Small intestine (tissue), 7 donors: ENCODE data around the gene MYO19. TPM values are rescaled to one million over a fixed set of nuclear protein-coding genes. Genes with fewer than 3 reads are reported as not detected.

Experiments used
- DNase-seq, 2 donors: peaks; one replicate each; pipeline versions ENCODE4 v3.0.0 to v3.0.0-alpha.2; 2013
- FAIRE-seq: peaks from 2 replicates; lab custom pipeline; 2012; peaks lifted over from hg19 to GRCh38; lab: Jason Lieb, UNC
- H3K27ac ChIP-seq, 3 donors: one replicate each; pipeline ENCODE4 v1.5.1; 2013; ENCODE audit warnings: low read length in 2 of 3, mild to moderate bottlenecking in 2 of 3, control low read depth in 1 of 3, inconsistent platforms in 1 of 3, low read depth in 1 of 3, moderate library complexity in 1 of 3
- H3K27me3 ChIP-seq, 3 donors: one replicate each; pipeline ENCODE4 v1.6.1; 2013; ENCODE audit warnings: low read length in 3 of 3, inconsistent platforms in 1 of 3; ENCODE audit not compliant: control insufficient read depth in 3 of 3, insufficient read depth in 3 of 3
- H3K36me3 ChIP-seq, 3 donors: one replicate each; pipeline ENCODE4 v1.6.1; 2013; ENCODE audit warnings: low read length in 3 of 3, inconsistent platforms in 1 of 3, low read depth in 1 of 3, mild to moderate bottlenecking in 1 of 3, moderate library complexity in 1 of 3; ENCODE audit not compliant: control insufficient read depth in 3 of 3, insufficient read depth in 2 of 3
- H3K4me1 ChIP-seq, 3 donors: one replicate each; pipeline ENCODE4 v1.6.1; 2013; ENCODE audit warnings: low read length in 2 of 3, inconsistent platforms in 1 of 3, low read depth in 1 of 3, mild to moderate bottlenecking in 1 of 3, moderate library complexity in 1 of 3; ENCODE audit not compliant: control insufficient read depth in 3 of 3, insufficient read depth in 2 of 3
- H3K4me3 ChIP-seq, 3 donors: one replicate each; pipeline ENCODE4 v1.5.1; 2013; ENCODE audit warnings: low read length in 3 of 3, control low read depth in 1 of 3, inconsistent platforms in 1 of 3, low read depth in 1 of 3, mild to moderate bottlenecking in 1 of 3, moderate library complexity in 1 of 3
- H3K9me3 ChIP-seq, 2 donors: one replicate each; pipeline ENCODE4 v1.6.1; 2013; ENCODE audit warnings: low read depth in 1 of 2, low read length in 1 of 2; ENCODE audit not compliant: control insufficient read depth in 2 of 2, insufficient read depth in 1 of 2
- WGBS, 3 donors: extraction: QIAGEN DNeasy Blood & Tissue Kit; methylation state at CpG; one replicate each; pipeline ENCODE4 v1.1.7; 2013; 5-methylcytosine and 5-hydroxymethylcytosine counted together
- polyA plus RNA-seq, 4 donors: library from polyadenylated mRNA; stranded (reverse) in 3 of 4; unstranded in 1 of 4; fragments of 200-250 nt in 3 of 4; fragments of 120-200 nt in 1 of 4; gene quantifications; one replicate each; pipeline versions ENCODE4 v1.2.1 to v1.2.3, GENCODE V29; 2013
- donor health status: healthy with polysubstance abuse.
- donor health status: control.
- donor health status: control.
- donor health status: Bipolar disorder and iron deficiency.
- donor health status: healthy.

Gene MYO19
- polyA plus RNA-seq, 4 donors: 35.9 to 54.8 (median 48.6) TPM

DNA sequence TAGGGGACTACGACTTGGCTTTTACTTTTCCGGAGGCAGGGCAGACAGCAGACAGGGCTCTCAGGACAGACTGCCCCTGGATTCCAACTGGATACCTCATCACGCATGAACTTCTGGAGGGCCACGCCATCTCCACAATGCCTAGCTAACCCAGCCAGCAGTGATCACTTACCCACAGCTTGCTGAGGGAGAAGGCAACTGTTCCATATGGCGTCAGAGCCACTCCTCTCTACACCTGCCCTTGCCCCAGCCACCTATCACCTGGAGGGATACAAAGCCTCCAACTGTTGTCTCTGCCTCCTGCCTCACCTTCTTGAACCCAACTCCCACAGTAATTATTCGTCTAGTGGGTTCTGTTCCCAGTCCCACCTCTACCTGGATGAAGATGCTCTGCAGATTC is 8.8 kb downstream of the MYO19 start:
- no peak for DNase-seq
- WGBS, 3 donors: 94 to 97% (median 96%) methylated on average over 6 of the region's 6 CpGs
- no peak overlapping the region for H3K27ac ChIP-seq
- no peaks in the 10 kb centered on the region for H3K9me3 ChIP-seq
- no peaks in the 10 kb centered on the region for H3K27me3 ChIP-seq
- H3K36me3 ChIP-seq: peaks cover 14 to 59% (median 18%) of the 10 kb centered on the region in 3 donors
- no peak overlapping the region for H3K4me3 ChIP-seq
- no peaks in the 10 kb centered on the region for H3K4me1 ChIP-seq
- no peak for FAIRE-seq

DNA sequence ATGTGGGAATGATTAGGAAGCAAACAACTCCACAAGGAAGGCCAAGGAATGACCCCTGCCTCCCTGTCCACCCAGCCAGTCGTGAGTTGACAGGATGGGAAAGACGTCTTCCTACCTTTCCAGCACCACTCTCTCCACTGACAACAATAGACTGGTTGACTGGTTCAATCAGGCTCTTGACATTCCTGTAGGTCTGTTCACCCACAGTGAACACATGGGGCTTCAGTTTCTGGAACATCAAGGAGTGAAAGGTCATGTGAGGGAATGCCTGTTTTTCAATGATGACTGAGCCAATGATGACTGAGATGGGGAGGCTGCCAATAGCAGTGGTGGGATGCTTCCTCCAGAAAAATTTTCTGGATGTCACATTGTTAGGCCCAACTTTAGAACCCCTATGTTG is 9.6 kb downstream of the MYO19 start:
- Histone ChIP-seq H3K27ac (no peak overlapping the region), H3K4me3 (no peak overlapping the region), H3K36me3 (peaks cover 16 to 53% (median 18%) of the 10 kb centered on the region in 3 donors), H3K27me3 (no peaks in the 10 kb centered on the region), H3K4me1 (no peaks in the 10 kb centered on the region), H3K9me3 (no peaks in the 10 kb centered on the region)
- no peak for DNase-seq
- no peak for FAIRE-seq
- 88 to 100% (median 93%) methylated on average over 2 of the region's 2 CpGs for WGBS, 3 donors

- DNase-seq (peak in 1 of 2 donors; percentile 26), FAIRE-seq (no peak)
- Histone ChIP-seq H3K9me3 (no peaks in the 10 kb centered on the region), H3K4me1 (no peaks in the 10 kb centered on the region), H3K4me3 (no peak overlapping the region), H3K36me3 (peaks cover 16 to 52% (median 16%) of the 10 kb centered on the region in 3 donors), H3K27ac (no peak overlapping the region), H3K27me3 (no peaks in the 10 kb centered on the region)
- WGBS, 3 donors: 83 to 92% (median 91%) methylated on average over 4 of the region's 4 CpGs
Observed at GRCh38 chr17:36524428-36524876, 10.2 kb downstream of the MYO19 start.

DNA sequence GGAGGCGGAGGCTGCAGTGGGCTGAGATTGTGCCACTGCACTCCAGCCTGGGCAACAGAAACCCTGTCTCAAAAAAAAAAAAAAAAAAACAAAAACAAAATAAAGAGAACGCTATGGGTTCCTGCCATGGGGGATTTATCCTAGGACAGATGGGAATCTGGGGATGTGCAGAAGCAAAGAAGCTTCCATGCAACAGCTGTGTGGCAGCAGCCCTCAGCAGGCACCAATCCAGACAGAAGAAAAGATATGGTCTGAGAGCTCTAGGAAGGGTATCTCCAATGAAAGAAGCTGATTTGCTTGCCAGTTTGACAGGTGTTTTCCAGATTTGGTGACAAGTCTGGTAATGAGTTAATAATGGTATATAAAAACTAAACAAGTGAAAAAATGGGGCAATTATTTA is 11.6 kb downstream of the MYO19 start:
- WGBS, 3 donors: 94 to 96% (median 96%) methylated on average over 2 of the region's 2 CpGs

GRCh38 chr17:36515837-36516236 is 18.8 kb downstream of the MYO19 start:
- Histone ChIP-seq H3K9me3 (no peaks in the 10 kb centered on the region), H3K4me3 (no peak overlapping the region), H3K4me1 (no peaks in the 10 kb centered on the region), H3K36me3 (peaks cover 3 to 57% (median 5%) of the 10 kb centered on the region in 3 donors), H3K27ac (no peak overlapping the region), H3K27me3 (no peaks in the 10 kb centered on the region)
- DNase-seq (no peak), FAIRE-seq (no peak)
- 87 to 95% (median 89%) methylated on average over 4 of the region's 4 CpGs for WGBS, 3 donors

More for the DNA sequence above, 11.6 kb downstream of the MYO19 start:
- no peak overlapping the region for H3K4me3 ChIP-seq
- no peak overlapping the region for H3K27ac ChIP-seq
- no peaks in the 10 kb centered on the region for H3K27me3 ChIP-seq
- DNase-seq (no peak), FAIRE-seq (no peak)
- H3K4me1 ChIP-seq: no peaks in the 10 kb centered on the region
- H3K36me3 ChIP-seq: peaks cover 11 to 45% (median 16%) of the 10 kb centered on the region in 3 donors
- H3K9me3 ChIP-seq: no peaks in the 10 kb centered on the region

- Histone ChIP-seq H3K27me3 (no peaks in the 10 kb centered on the region), H3K4me3 (no peak overlapping the region), H3K27ac (no peak overlapping the region), H3K9me3 (no peaks in the 10 kb centered on the region), H3K4me1 (no peaks in the 10 kb centered on the region), H3K36me3 (peaks cover 3 to 64% (median 7%) of the 10 kb centered on the region in 3 donors)
- DNase-seq (no peak), FAIRE-seq (no peak)
- WGBS, 3 donors: 91 to 100% (median 96%) methylated on average over 3 of the region's 3 CpGs
Observed at GRCh38 chr17:36514856-36515255, 19.8 kb downstream of the MYO19 start.

DNA sequence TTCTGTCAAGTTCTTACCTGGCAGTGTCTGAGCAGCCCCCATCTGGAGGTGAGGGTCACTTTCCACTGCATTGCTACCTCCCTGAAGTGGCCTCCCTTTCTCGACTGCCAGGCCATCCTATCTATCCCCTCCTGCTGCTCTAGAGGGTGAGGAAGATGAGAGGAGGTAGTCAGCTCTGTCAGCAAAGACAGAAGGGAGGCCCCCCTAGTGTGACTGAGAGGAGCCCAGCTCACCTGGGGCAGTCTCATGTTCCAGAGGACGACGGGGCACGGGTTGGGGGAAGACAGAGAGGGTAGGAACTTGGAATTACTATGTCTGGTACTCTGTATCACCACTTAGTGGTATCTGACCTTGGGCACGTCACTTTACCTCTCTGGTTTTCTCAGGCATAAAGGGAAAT is 22.0 kb downstream of the MYO19 start:
- FAIRE-seq: no peak
- WGBS, 3 donors: 86 to 96% (median 95%) methylated on average over 5 of the region's 5 CpGs

DNA sequence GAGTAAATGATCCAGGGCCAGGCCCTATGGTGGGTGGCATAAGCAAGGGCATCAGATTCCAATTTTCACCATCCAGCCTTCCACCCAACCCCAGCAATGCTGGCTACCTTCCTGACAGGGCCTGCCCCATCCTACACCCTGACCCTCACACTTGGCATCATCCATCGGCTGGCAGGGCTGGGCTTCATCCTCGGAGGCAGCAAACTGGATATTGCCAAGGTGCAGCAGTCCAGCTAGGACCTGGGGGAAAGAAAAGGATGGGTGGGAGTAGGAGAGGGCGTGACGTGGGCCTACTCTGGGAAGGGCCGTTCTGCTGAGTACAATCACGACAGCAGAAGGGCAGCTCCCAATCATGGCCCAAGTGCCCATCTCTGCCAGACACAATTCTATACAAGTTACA is 23.5 kb downstream of the MYO19 start:
- 89 to 95% (median 92%) methylated on average over 6 of the region's 6 CpGs for WGBS, 3 donors
- FAIRE-seq: no peak
- H3K9me3 ChIP-seq: no peaks in the 10 kb centered on the region
- H3K27ac ChIP-seq: no peak overlapping the region
- H3K4me1 ChIP-seq: no peaks in the 10 kb centered on the region
- no peaks in the 10 kb centered on the region for H3K27me3 ChIP-seq
- DNase-seq: no peak
- no peak overlapping the region for H3K4me3 ChIP-seq
- peaks cover 0 to 86% (median 9%) of the 10 kb centered on the region in 3 donors for H3K36me3 ChIP-seq

More for the DNA sequence above, 22.0 kb downstream of the MYO19 start:
- peaks cover 0 to 77% (median 7%) of the 10 kb centered on the region in 3 donors for H3K36me3 ChIP-seq
- H3K4me1 ChIP-seq: no peaks in the 10 kb centered on the region
- H3K9me3 ChIP-seq: no peaks in the 10 kb centered on the region
- H3K27ac ChIP-seq: no peak overlapping the region
- no peak for DNase-seq
- no peaks in the 10 kb centered on the region for H3K27me3 ChIP-seq
- no peak overlapping the region for H3K4me3 ChIP-seq

- Histone ChIP-seq H3K9me3 (no peaks in the 10 kb centered on the region), H3K4me1 (no peaks in the 10 kb centered on the region), H3K4me3 (no peak overlapping the region), H3K27ac (no peak overlapping the region), H3K27me3 (no peaks in the 10 kb centered on the region), H3K36me3 (peaks cover 0 to 88% (median 9%) of the 10 kb centered on the region in 3 donors)
- FAIRE-seq (no peak), DNase-seq (no peak)
- WGBS, 3 donors: 89 to 92% (median 90%) methylated on average over 14 of the region's 14 CpGs
Observed at GRCh38 chr17:36510636-36511035, 24.0 kb downstream of the MYO19 start.
